GM18498 (cell line): Measurements from ENCODE around the gene PKD2.
"Not testable (repeated sequence)": the region's sequence is repeated elsewhere in the genome, so short reads cannot be mapped to it uniquely, and the experiment has no call there.

Source experiments
- ATAC-seq: cut with Tn5 transposase; IDR thresholded peaks from one replicate; pipeline ENCODE4 v1.9.1; 2021; ENCODE audit warnings: mild to moderate bottlenecking, moderate library complexity; ENCODE audit not compliant: unreplicated experiment

PKD2 gene

DNA sequence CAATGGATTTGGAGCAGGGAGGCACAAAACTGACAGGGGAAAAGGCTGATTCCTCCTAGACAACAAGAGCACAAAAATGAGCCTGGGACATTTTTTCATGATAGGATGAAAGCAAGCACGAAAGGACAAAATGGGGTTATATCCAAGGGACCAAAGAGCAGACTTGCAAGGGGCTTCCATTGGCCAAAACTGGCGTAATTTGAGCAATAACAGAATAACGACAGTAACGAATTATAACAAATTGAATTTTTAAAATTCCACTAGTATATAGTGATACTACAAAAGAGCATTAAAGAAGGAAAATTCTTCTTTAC lies 21.6 kb upstream of the PKD2 start:
- ATAC-seq: no peak

- no peak for ATAC-seq
These were observed 20.9 kb upstream of the PKD2 start for GRCh38 chr4:87986508-87986907.

- ATAC-seq: no peak
These were observed 17.7 kb upstream of the PKD2 start for GRCh38 chr4:87989765-87990164.

DNA sequence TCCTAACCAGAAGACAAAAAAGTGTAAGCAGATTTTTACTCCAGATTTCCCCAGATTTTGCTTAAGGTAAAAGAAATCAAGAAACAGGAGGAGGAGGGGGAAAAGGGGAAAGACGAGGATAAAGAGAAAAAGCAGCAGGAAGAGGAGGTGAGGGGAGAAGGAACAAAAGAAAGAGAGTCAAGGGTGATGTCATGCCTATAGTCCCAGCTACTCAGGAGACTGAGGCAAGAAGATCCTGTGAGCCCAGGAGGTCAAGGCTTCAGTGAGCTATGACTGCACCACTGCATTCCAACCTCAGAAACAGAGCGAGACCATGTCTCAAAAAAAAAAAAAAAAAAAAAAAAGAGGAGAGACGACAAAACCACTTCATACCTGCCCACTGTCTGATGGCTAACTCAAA lies 12.0 kb upstream of the PKD2 start:
- ATAC-seq: no peak

- ATAC-seq: not testable (repeated sequence)
These were observed 8.2 kb upstream of the PKD2 start for GRCh38 chr4:87999191-87999691.

- no peak for ATAC-seq
These were observed 5.6 kb upstream of the PKD2 start for GRCh38 chr4:88001871-88002270.

- no peak for ATAC-seq
These were observed 4.6 kb upstream of the PKD2 start for GRCh38 chr4:88002786-88003185.

GRCh38 chr4:88003261-88003660 lies 4.2 kb upstream of the PKD2 start:
- ATAC-seq: no peak

DNA sequence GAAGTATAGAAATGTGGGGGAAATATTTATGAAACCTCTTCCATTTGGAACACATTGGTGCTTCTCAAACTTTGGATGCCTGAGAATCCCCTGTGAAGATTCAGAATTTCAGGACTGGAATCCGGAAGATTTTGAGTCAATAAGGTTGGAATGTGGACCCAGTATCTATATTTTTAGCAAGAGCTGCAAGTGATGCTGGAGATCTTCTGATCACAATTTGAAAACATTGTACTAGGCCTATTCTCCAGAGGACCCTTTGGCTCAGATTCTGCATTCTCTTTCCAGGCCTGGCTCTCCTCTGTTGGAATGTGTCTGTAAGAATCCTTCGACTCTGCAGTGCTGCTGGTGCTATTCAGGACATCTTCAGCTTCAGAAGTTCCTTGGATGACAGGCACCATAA lies 2.4 kb upstream of the PKD2 start:
- no peak for ATAC-seq

DNA sequence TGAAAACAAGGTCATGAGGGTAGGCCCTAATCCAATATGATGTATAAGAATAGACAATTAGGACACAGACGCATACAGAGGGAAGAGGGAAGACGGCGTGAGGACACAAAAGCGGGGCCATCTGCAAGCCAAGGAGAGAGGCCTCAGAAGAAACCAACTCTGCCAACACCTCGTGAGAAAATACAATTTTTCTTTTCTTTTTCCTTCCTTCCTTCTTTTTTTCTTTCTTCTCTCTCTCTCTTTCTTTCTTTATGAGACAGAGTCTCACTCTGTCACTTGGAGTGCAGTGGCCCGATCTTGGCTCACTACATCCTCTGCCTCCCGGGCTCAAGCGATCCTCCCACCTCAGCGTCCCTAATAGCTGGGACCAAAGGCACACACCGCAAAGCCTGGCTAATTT lies 1.5 kb upstream of the PKD2 start:
- ATAC-seq: no peak

DNA sequence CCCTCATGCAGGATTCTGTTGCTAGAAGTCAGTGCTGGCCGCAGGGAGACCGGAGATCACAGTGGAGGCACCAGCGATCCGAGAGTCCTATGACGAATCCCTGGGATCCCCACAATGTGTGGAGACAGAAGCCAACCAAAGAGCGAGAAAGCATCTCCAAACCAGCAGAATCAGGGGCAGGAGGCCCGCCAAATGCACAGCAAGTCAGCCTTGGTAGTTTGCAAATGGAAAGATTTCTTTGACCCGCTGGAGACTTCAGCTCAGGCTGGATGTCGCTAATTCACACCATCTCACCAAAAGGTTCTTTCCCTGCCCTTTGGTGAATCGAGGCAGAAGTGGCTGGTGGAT lies 505 bp upstream of the PKD2 start:
- no peak for ATAC-seq

DNA sequence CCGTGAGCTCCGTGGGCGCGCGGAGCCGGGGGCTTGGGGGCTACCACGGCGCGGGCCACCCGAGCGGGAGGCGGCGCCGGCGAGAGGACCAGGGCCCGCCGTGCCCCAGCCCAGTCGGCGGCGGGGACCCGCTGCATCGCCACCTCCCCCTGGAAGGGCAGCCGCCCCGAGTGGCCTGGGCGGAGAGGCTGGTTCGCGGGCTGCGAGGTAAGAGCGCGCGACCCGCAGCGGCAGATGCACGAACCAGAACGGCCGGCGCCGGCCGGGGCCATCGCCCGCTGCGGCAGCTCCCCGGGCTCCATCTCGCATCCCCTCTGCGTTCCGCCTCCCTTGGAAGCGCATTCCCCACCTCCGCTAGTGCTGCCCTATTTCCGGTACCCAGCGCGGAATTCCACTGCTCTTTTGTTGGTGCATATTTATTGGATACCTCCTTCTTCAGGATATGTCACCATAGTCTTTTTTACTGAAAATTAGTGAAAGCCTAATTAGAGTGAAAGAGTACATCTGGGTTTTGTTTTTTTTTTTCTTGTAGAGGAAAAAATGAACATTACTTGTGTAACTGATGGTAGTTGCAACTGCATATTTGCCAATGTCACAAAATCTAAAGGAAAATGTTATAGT lies 797 bp downstream of the PKD2 start:
- peak; percentile 41 for ATAC-seq

- ATAC-seq: no peak
These were observed 1.3 kb downstream of the PKD2 start for GRCh38 chr4:88008743-88009171.

DNA sequence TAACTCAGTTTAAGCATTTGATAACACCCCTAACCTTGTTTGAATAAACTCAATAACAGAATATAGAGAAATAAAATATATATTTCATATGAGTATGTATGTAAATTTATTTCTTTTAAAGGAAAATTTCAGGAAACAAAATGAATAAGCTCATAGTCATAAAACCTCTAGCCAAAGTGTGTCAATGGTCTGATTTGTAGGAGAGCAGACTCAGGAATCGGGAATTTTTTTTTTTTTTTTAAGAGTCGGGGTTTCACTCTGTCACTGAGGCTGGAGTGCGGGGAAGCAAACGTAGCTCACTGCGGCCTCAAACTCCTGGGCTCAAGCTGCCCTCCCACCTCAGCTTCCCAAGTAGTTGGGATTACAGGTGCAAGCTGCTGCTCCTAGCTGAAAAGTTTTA lies 2.4 kb downstream of the PKD2 start:
- no peak for ATAC-seq

DNA sequence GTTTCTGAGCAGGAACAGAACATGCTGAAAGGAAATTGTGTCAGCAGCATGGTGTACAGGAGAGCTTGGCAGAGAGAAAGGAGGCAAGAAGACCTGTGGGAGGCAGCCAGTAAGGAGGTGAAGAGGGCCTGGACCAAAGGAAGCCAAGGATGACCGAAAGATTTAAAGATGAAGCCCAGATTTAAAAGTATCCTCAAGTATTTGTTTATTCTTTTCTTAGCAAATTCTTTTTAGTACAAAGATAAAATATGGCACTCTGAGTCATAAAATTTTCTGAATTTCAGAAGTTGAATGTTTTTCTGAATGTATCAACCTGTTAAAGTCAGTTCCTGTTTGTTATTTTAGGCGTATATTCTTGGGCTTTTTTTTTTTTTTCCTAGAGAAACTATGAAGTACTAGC lies 3.5 kb downstream of the PKD2 start:
- no peak for ATAC-seq

- ATAC-seq: peak; percentile 57
These were observed 5.2 kb downstream of the PKD2 start for GRCh38 chr4:88012647-88013046.

DNA sequence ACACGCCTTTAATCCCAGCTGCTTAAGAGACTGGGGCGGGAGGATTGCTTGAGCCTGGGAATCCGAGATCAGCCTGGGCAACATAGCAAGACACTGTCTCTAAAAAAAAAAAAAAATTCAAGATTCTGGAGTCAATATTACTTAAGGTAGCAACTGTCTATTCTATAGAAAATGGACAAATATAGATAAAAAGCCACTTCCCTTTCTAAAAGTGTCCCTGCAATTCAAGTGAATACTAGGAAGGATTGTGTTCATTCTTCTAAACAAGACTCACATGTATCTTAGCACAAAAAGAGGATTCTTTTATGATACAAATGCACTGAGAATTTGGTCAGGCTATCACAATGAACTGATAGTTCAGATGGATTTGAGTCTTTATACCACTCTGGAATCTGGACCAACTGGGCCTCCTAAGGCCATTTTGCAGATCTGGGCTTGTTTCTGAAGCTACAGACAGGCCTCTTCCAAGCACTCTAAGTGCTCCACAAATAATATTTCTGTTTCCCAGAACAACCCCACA lies 7.0 kb downstream of the PKD2 start:
- no peak for ATAC-seq

GRCh38 chr4:88015659-88016295 lies 8.3 kb downstream of the PKD2 start:
- no peak for ATAC-seq

GRCh38 chr4:88017516-88018297 lies 10.3 kb downstream of the PKD2 start:
- no peak for ATAC-seq

DNA sequence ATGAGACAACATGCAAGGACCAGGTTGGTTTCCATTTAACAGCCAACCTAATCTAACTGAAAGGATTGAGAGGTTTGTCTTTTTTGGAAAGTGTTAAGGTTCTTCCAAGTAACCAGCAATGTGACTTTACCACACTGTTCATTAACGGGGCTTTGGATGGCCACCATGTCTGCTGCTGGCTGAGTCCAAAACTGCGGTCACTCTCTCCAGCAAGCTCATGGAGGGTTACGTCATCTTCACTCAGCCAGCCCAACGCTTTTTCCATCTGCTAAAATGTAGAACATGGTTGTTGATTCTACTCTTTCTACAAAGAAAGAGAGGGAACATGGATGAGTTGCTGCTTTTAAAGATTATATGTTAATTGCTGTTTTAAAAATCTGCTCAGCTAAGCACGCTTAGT lies 11.0 kb downstream of the PKD2 start:
- no peak for ATAC-seq

- ATAC-seq: no peak
These were observed 14.4 kb downstream of the PKD2 start for GRCh38 chr4:88021824-88022223.

- no peak for ATAC-seq
These were observed 14.9 kb downstream of the PKD2 start for GRCh38 chr4:88022289-88022688.
